ENCODE measurements around the gene RAET1E.
A peak's percentile ranks its signal among the peaks of the same experiment; 100 is the strongest.
"Not testable (repeated sequence)": the region's sequence is repeated elsewhere in the genome, so short reads cannot be mapped to it uniquely, and the experiment has no call there.

Gene RAET1E, protein sequence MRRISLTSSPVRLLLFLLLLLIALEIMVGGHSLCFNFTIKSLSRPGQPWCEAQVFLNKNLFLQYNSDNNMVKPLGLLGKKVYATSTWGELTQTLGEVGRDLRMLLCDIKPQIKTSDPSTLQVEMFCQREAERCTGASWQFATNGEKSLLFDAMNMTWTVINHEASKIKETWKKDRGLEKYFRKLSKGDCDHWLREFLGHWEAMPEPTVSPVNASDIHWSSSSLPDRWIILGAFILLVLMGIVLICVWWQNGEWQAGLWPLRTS

DNA sequence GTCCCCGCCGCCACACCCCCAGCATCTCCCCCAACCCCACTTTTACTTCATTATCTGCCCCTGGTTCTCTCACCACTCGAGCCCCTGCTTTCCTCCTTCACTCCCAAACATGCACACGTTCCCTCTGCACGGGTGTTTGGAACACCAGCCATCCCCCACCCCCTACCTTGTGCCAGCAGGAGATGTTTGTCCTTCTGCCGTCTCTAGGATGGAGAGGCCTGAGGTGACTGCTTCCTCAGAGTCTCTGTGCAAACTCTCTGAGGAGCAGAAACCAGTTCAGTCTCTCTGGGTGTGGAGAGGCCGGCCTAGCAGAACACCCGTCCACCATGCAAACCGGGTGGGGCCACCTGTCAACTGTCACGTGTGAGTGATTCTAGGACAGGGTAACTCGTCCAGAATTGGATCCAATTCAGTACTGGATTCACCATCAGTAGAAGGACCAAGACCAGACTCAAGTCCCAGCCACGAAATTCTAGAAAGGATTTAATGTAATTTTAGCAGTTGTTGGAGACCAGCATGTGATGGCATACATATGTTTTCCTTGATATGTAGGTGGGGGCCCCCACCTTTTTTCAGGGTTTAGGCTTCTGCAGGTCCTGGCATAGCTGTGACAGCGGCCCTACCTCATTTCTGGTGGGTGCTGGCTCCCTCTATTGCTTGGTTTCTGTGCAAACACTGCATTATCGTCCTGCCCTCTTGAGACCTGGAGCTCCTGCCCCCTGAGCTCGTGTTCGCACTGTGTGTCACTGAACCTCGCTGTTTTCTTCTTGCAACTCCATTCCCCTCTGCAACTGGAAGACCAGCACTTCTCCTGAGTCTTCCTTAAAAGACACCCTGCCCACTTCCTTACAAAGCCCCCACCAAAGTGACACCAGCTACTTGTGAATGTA lies at the start of gene RAET1E:
RAET1E (minus strand) TSS at position 259 of the 890 bp plus-strand sequence. CDS start 7,212 bp downstream, outside the sequence.
- no peak for DNase-seq (ENCODE audit: low read depth)

DNA sequence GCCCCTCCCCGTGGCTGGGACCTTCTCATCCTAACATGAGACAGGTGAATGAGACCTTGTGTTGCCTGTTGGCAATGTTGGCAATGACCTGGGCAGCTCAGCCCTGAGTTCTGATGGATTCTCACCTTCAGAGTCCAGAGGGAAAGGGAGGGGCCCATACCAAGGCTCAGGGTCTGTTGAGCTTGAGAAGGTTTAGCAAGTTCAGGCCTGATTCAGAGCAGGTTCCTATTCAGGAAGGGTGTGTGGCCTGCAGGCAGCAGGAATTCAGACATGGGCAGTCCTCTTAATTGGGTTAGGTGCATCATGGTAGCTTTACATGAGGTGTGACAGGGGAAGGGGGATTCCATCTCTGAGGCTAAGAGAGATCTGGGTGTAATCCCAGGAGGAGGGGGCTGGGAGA lies 49.6 kb upstream of the RAET1E start:
- DNase-seq (ENCODE audit: low read depth) = not testable (repeated sequence)

DNA sequence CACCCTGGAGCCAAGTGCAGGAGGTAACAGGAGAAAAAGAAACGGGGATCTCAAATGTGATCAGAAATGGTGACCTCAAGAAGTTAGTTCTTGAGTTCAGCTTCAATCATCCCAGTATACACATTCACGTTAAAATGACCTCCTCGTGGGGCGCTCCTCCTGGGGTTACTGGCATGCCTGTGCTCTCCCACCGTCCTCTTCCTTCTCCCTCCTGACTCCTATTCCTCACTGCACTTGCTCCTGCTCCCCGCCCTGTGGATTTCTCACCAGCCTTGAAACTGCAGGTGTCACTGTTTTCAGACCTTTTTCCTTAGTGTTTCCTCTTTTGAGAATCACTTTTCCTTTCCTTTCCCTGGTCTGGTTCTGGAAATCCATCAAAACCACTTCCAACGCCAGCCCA lies 48.7 kb upstream of the RAET1E start:
- not testable (repeated sequence) for DNase-seq (ENCODE audit: low read depth)

DNA sequence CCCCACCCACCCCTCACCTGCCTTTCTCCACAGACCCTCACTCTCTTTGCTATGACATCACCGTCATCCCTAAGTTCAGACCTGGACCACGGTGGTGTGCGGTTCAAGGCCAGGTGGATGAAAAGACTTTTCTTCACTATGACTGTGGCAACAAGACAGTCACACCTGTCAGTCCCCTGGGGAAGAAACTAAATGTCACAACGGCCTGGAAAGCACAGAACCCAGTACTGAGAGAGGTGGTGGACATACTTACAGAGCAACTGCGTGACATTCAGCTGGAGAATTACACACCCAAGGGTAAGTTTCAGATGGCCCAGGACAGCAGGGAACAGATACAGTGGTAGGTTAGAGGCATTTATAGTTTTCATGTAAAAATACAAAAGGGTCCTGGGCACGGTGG lies 47.4 kb upstream of the RAET1E start:
- DNase-seq (ENCODE audit: low read depth) = not testable (repeated sequence)

DNA sequence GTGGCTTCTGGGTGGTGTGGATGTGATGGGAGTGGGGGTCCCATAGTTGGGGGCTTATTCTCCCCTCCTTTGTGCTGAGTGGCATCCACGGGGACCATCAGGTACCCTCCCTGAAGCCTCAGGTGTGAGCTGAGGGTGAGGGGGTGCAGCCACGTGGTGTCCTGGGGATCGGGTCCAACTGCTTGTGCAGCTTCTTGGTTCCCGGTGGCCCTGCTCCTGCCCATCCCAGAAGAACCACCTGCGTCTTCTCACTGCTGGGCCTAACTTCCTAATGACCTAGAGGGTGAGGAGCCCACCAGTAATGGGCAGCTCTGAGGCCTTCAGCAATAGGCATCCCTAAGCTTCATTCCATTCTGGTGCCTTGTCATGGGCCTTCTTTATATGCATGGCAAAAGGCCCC lies 45.4 kb upstream of the RAET1E start:
- not testable (repeated sequence) for DNase-seq (ENCODE audit: low read depth)

DNA sequence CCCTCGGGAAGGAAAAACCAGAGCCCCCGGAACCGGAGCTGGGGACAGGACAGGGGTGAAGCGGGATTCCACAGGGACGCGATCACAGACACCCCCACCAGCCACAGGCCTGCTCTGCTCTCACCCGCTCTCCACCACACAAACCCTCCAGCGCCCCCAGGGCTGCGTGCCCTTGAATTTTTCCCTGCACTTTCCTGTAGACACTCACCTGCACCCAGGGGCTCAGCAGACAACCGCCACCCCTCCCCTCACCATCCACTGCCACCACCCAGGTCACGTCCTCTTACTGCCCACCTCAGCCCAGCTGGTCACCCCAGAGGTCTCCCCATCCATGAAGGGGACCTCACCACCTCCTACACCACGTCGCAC lies 44.5 kb upstream of the RAET1E start:
- DNase-seq (ENCODE audit: low read depth) = no peak

DNA sequence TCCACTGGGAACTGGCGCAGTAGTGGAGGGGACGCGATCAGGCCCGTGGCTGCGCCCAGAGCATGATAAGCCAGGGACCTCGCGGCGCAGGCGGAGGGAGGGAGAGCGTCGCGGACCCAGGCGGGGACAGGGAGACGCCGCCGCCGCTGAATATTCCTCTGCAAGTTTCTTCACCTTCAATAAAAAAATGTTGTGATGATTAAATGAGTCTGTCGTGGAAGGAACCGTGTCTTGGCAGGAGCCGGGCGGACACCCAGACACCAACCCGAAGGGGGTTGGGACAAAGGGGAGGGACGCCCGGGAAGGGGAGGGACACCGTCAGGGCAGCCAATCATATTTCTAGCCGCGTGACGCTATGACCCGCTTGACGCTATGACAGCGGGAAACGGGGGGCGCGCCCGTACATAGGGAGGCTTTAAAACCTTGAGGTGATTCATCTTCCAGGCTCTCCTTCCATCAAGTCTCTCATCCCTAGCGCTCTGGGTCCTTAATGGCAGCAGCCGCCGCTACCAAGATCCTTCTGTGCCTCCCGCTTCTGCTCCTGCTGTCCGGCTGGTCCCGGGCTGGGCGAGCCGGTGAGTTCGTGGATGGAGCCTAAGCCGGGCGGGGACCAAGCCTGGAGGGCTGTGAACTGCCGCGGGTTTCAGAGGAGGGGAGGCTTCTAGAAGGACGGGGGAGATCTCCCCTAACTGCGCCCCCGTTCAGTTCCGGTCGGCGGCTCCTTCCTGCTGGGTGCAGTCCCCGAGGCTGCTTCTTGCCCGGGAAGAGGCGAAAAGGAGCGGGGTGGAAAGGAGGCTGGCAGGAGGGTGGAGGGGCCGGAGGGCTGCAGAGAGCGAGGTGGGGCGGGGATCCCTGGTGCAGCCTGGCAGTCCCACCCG lies 43.9 kb upstream of the RAET1E start, which contains the start of gene ULBP2:
ULBP2 (plus strand) TSS at position 432 of the 878 bp plus-strand sequence; CDS start at position 491, 59 bp downstream.
- peak; percentile 70 for DNase-seq (ENCODE audit: low read depth)

DNA sequence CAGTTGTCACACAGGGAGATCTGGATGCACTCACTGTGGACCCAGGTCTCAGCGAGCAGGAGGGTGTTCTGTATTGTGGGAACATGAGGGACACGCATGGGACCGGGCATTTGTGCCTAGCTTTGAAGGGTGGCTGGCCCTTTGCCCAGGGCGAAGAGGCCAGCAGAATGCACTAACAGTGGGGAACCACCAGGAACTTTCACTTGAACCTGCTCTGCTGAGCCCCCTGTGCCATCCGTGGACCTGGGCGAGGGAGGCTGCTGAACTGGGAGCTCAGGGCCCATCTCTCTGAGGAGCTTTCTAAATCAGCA lies 42.7 kb upstream of the RAET1E start:
- no peak for DNase-seq (ENCODE audit: low read depth)

DNA sequence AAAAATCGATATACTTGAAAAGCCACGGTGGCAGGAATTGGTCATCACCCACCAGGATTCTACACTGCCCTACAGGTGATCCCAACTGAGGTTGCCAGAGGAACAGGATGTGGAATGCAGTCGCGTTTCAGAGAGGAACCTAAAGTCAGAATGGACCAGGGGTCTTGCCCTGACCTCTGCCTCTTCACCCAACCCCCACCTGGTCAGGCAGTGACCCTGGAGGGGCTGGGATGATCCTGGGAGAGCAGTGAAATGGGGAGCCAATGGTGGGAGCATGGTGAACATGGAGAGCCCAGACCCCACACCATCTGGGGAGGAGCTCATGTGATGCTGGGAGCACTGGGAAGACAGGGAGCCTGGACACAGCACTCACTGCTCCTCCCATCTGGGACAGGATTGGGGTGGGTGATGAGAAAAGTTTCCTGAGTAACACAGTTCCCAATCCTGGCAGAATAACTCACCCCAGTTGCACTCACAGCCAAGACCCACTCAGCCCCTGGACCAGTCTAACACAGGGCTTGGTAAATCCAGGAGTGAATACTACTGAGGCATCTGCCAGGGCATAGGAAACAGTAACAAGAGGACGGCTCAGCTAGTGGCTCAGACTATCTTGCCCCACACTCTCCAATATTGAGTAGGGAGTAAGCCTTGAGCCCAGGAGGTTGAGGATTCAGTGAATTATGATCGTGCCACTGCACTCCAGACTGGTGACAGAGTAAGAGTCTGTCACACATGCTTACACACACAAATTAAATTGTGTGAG lies 42.2 kb upstream of the RAET1E start:
- no peak for DNase-seq (ENCODE audit: low read depth)

DNA sequence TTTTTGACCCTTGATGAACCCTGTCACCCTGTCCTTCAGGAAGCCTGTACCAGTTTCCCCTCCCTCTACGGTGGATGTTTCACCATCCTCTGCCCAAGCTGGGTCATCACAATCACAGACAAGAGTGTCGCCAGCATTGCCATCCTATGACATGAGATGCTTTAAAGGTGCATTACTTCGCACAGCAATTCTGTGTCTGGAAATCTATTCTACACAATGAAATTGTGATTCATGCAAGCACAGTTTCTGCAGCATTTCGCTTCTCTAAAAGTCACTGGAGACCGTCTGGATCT lies 41.4 kb upstream of the RAET1E start:
- no peak for DNase-seq (ENCODE audit: low read depth)

DNA sequence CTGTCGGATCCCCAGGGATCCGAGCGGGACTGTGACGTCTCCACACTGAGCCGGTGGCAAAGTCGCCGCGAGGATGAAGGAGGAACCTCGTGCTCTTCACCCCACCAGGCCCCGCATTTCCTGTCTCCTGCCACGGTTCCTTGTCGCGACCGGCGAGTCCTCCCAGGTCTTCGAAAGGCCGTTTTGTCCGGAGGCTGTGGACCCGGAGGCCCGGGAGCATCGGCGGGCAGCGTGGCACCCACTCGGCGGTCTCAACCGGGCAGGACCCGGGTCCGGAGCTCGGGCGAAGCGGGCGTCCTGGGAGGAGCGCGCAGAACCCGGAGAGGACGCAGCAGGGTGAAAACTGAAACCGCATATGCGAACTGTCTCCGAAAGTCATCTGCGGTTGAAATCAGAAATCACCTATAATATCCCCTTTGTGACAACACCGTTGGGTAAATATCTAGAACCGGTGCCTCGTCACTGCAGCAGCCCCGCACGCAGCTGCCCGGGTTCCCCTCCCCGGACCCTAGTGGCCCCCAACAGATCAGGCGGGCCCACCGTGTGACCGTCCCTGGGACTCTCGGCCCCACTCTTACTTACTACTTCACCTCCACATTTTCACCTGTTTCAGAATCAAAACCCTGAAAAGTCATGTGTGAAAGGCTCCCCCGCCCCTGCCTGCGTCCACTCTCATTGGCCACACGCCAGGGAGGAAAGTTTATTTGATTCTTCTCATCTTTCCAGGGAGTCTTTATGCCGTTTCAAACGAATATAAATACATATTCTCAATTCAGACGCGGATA lies 40.9 kb upstream of the RAET1E start:
- no peak for DNase-seq (ENCODE audit: low read depth)

DNA sequence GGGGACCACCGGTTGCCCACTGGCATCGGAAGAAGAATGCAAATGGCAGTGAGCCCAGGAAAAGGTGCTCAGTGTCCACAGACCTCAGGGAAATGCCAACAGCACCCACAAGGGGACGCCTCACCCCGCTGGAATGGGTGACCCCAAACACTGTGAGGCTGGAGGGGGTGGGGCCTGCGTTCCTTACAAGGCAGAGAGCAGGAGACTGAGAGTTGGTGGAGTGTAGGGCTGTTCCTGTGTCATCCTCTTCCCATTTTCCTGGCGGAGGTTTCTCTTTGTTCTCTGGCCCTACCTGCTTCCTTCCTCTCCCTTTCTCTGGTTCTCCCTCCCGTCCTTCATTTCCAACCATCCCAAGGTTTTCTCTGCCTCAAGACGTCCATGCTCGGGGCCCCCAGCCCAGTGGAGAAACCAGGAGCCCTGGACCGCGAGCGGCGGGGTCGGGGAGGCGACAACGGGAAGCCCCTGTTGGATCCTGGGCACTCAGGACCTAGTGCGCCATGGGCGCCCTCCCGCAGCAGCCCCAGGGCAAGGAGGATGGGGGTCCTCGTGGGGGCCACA lies 40.2 kb upstream of the RAET1E start:
- DNase-seq (ENCODE audit: low read depth) = not testable (repeated sequence)

DNA sequence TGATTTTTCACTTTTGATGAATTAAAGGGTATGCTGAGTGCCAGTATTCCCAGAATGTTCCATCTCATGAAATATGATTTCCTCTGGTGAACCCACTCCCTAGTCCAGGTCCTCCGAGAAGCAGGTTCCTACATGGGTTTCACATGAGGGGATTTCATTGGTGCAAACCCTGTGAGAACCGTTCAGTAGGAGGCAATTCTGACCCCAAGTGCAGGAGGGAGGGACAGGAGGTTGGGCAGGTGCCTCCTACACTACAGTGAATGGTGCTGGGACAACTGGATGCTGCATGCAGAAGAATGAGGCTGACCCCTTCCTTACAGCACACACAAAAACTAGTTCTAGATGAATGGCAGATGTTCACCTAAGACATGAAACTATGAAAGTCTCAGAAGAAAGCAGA lies 38.8 kb upstream of the RAET1E start:
- no peak for DNase-seq (ENCODE audit: low read depth)

DNA sequence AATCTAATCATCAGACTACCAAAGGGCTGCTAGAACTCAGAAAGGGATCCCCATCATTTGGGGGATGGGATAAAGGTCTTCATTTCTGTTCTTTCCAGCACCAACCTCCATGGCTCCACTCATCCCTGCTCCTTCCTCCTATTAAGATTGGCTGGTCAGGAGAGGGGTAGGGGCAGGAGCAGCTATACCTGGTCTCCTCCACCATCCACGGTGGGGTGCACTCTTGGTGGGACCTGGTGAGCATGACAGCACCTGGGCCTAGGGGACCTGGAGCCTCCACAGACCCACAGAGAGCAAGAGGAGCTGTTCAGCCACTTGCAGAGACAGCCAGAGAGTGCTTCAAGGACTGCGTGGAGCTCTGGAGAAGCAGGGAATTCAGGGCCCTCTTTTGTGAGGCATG lies 37.8 kb upstream of the RAET1E start:
- DNase-seq (ENCODE audit: low read depth) = no peak

DNA sequence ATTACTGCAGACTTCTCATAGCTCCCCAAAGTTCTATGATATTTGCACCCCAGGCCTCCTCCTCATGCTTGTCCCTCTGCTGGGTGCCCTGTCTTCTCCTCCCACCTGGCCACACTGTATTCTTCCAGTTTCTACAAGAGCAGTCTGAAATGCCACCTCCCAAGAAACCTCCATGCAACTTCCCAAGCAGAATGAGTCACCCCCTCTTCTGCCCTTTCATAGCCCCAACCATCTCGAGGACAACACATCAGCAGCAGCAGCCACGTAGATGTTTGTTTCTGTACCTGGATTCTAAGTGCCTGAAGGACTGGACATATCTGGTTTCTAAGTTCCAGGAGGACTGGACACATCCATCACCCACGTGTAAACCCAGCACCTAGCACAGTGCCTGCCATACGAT lies 37.3 kb upstream of the RAET1E start:
- DNase-seq (ENCODE audit: low read depth) = no peak

DNA sequence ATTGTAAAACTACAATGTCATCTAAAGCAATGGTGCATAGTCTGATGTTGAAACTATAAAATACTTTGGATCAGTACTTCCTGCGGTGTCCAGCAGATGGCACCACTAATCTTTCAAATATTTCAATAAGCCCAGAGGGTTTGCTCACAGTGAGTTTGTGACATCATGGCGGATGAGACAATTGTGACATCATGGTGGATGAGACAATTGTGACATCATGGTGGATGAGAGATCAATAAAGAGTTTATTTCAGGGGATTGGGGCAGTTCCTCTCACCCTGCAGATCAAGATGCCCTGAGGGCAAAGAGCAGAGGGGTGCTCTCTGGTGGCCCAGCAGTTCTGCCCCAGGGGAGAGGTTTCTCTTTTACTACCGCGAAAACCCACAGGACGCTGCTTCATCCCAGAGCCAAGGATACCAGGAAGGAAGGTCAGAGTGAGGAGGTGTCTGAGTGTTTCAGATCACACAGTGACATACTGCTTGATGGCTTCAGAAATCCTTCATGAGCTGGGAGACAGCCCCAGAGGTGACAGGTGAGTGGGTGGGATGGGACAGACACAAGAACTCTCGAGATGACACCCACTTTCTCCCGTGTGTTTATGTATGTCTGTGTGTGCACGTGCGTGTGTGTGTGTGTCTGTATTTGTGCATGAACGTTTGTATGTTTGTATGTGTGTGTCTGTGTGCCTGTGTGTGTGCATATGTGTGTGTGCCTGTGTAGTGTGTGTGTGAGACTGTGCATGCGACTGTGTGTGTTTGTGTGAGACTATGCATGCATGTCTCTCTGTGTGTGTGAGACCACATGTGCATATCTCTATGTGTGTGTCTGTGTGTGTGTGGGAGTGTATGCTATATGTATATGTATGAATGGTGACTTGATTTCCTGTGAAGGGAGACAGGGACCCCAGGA lies 36.6 kb upstream of the RAET1E start:
- no peak for DNase-seq (ENCODE audit: low read depth)

DNA sequence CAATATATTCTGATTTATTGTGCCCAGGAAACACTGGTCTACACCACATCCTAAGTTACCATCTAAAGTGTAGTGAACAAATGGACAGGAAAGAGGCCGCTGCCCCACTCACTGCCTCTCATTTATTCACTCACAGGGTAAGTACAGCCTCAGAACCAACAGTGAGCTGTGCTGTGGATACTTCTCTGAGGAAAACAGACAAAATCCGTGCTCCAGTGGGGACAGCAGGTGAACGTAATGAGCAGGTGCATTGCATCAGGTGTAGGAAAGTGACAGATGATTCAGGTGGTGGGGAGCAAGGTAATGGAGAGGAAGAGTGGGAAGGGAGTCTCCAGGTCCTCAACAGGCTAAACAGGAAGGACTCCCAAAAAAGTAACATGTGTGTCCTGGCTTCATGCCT lies 35.5 kb upstream of the RAET1E start:
- DNase-seq (ENCODE audit: low read depth) = no peak

DNA sequence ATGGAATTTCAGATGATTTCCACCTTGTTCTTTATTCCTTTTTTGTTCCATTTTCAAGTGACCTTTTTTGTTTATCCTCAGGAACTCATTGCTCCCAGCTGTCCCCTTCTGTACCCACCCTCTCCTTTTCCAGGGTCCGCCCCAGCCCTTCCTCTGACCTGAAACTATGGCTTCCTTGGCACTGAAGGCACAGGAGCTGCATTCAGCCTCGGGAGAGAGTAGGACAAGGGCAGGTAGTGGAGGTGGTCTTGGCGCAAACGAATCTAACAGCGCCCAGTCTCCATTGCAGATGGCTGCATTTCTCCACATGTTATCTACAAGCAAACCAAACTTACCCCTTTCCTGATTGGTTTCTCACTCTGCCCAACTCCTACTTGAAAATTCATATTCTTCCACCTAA lies 35.1 kb upstream of the RAET1E start:
- DNase-seq (ENCODE audit: low read depth) = no peak

DNA sequence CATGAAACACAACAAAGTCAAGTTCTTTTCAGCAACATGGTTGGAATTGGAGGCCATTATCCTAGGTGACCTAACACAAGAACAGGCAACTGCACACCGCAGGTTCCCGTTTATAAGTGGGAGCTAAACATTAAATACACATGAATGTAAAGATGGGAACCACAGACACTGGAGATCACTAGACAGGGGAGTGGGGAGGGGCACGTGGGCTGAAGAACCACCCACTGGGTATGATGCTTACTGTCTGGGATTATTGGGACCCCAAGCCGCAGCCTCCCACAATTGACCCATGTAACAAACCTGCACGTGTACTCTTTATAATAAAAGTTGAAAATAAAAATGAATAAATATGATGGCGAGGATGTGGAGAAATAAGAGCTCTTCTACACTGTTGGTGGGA lies 33.6 kb upstream of the RAET1E start:
- DNase-seq (ENCODE audit: low read depth) = no peak

DNA sequence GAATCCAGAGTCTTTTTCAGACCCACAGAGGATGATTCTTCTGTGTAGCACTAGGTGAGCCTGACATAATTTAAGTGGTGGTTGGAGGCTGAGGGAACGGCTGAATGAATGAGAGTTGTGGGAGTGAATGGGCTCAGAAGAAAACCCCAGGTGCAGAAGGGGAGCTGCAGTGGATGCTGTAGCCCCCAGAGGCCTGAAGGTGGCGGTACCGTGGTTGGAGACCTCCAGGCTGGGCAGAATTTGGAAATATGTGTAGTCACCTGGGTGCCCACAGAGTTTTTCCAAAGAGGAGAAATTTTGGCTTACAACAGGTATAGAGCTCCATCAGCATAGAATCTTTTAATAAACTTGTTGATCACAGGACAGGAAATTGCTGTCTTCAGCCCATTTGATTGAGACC lies 31.5 kb upstream of the RAET1E start:
- DNase-seq (ENCODE audit: low read depth) = no peak
